Nephron (organoid): Measurements from ENCODE around the gene SPOCK2.
A peak's percentile ranks its signal among the peaks of the same experiment; 100 is the strongest.

Source experiments
- H3K27ac Mint-ChIP-seq, 3 experiments: 2 replicates each; pipeline ENCODE4 v1.8.0; 2020; ENCODE audit warnings: mixed read lengths in 3 of 3, mild to moderate bottlenecking in 2 of 3, moderate library complexity in 1 of 3
- H3K27me3 Mint-ChIP-seq: 2 replicates; pipeline ENCODE4 v1.8.0; 2021; ENCODE audit warnings: low read depth, mild to moderate bottlenecking, moderate library complexity, mixed read lengths
- H3K36me3 Mint-ChIP-seq: 2 replicates; pipeline ENCODE4 v1.8.0; 2020; ENCODE audit warnings: low read depth, mixed read lengths
- H3K4me1 Mint-ChIP-seq: 2 replicates; pipeline ENCODE4 v1.8.0; 2020; ENCODE audit warnings: mixed read lengths
- H3K4me3 Mint-ChIP-seq, 3 experiments: 2 replicates each; pipeline ENCODE4 v1.8.0; 2020; ENCODE audit warnings: mild to moderate bottlenecking in 3 of 3, mixed read lengths in 3 of 3, moderate library complexity in 2 of 3
- H3K9me3 Mint-ChIP-seq: 2 replicates; pipeline ENCODE4 v1.8.0; 2020; ENCODE audit warnings: mixed read lengths
- CTCF ChIP-seq, 3 experiments: fragments of 200-600 bp; sonication (generic); IDR thresholded peaks; one replicate each; pipeline ENCODE4 v1.5.0; 2021; ENCODE audit warnings: antibody characterized with exemption in 3 of 3; ENCODE audit not compliant: unreplicated experiment in 3 of 3

Gene SPOCK2

GRCh38 chr10:72080042-72080975 lies 8.0 kb downstream of the SPOCK2 start:
- peaks cover 15% of the 10 kb centered on the region for H3K27me3 Mint-ChIP-seq
- H3K36me3 Mint-ChIP-seq = no peaks in the 10 kb centered on the region
- H3K27ac Mint-ChIP-seq = peak overlapping the region; percentile 73 to 84 (median 79)
- no peaks in the 10 kb centered on the region for H3K9me3 Mint-ChIP-seq
- TF ChIP-seq CTCF (IDR thresholded peaks at IDR 0.05; ENCODE audit: unreplicated experiment in 3 of 3) = no peak
- H3K4me1 Mint-ChIP-seq = peaks cover 22% of the 10 kb centered on the region
- H3K4me3 Mint-ChIP-seq = no peak overlapping the region

GRCh38 chr10:72079356-72079755 lies 9.0 kb downstream of the SPOCK2 start:
- Mint-ChIP-seq H3K9me3 (no peaks in the 10 kb centered on the region), H3K4me3 (no peak overlapping the region), H3K27ac (peak overlapping the region; percentile 73 to 84 (median 79)), H3K27me3 (peaks cover 8% of the 10 kb centered on the region), H3K36me3 (no peaks in the 10 kb centered on the region), H3K4me1 (peaks cover 22% of the 10 kb centered on the region)
- no peak for TF ChIP-seq CTCF (IDR thresholded peaks at IDR 0.05; ENCODE audit: unreplicated experiment in 3 of 3)

GRCh38 chr10:72077275-72077990 lies 10.9 kb downstream of the SPOCK2 start:
- Mint-ChIP-seq H3K4me3 (no peak overlapping the region), H3K27ac (peak overlapping the region; percentile 21 to 35 (median 27)), H3K4me1 (peaks cover 22% of the 10 kb centered on the region), H3K9me3 (no peaks in the 10 kb centered on the region), H3K27me3 (no peaks in the 10 kb centered on the region), H3K36me3 (no peaks in the 10 kb centered on the region)
- TF ChIP-seq CTCF (IDR thresholded peaks at IDR 0.05; ENCODE audit: unreplicated experiment in 3 of 3) = no peak

- no peak overlapping the region for H3K4me3 Mint-ChIP-seq
- H3K36me3 Mint-ChIP-seq = no peaks in the 10 kb centered on the region
- no peaks in the 10 kb centered on the region for H3K9me3 Mint-ChIP-seq
- peak overlapping the region in 1 of 3 experiments; percentile 43 for H3K27ac Mint-ChIP-seq
- H3K27me3 Mint-ChIP-seq = no peaks in the 10 kb centered on the region
- no peak for TF ChIP-seq CTCF (IDR thresholded peaks at IDR 0.05; ENCODE audit: unreplicated experiment in 3 of 3)
- H3K4me1 Mint-ChIP-seq = peaks cover 22% of the 10 kb centered on the region
Measured at GRCh38 chr10:72076756-72077155, 11.6 kb downstream of the SPOCK2 start.

- Mint-ChIP-seq H3K36me3 (peaks cover 4% of the 10 kb centered on the region), H3K4me1 (peaks cover 17% of the 10 kb centered on the region), H3K9me3 (no peaks in the 10 kb centered on the region), H3K4me3 (no peak overlapping the region), H3K27me3 (no peaks in the 10 kb centered on the region), H3K27ac (no peak overlapping the region)
- TF ChIP-seq CTCF (IDR thresholded peaks at IDR 0.05; ENCODE audit: unreplicated experiment in 3 of 3) = no peak
Measured at GRCh38 chr10:72075376-72076115, 12.8 kb downstream of the SPOCK2 start.
